GM19351 (cell line): ENCODE results near the gene NOC2L.
"Not testable (repeated sequence)": the region's sequence is repeated elsewhere in the genome, so short reads cannot be mapped to it uniquely, and the experiment has no call there.

Experiments
- ATAC-seq: cut with Tn5 transposase; IDR thresholded peaks from one replicate; pipeline ENCODE4 v1.9.1; 2021; ENCODE audit warnings: mild to moderate bottlenecking, moderate library complexity; ENCODE audit not compliant: unreplicated experiment

The NOC2L gene

GRCh38 chr1:994546-994945 lies 35.5 kb upstream of the NOC2L start:
- ATAC-seq: not testable (repeated sequence)

GRCh38 chr1:993379-993995 lies 34.4 kb upstream of the NOC2L start:
- no peak for ATAC-seq

- no peak for ATAC-seq
Observed at GRCh38 chr1:992362-992761, 33.3 kb upstream of the NOC2L start.

- ATAC-seq: no peak
Observed at GRCh38 chr1:991895-992294, 32.8 kb upstream of the NOC2L start.

GRCh38 chr1:991275-991674 lies 32.2 kb upstream of the NOC2L start:
- ATAC-seq: not testable (repeated sequence)

- not testable (repeated sequence) for ATAC-seq
Observed at GRCh38 chr1:988061-988460, 29.0 kb upstream of the NOC2L start.

GRCh38 chr1:985126-985525 lies 26.1 kb upstream of the NOC2L start:
- ATAC-seq: no peak

- ATAC-seq: no peak
Observed at GRCh38 chr1:984476-984814, 25.4 kb upstream of the NOC2L start.

GRCh38 chr1:983798-984475 lies 24.9 kb upstream of the NOC2L start:
- no peak for ATAC-seq

- no peak for ATAC-seq
Observed at GRCh38 chr1:982765-983436, 23.8 kb upstream of the NOC2L start.

- ATAC-seq: no peak
Observed at GRCh38 chr1:981955-982558, 23.0 kb upstream of the NOC2L start, which contains the start of gene PERM1. Gene PERM1 (minus strand): TSS chr1:982093. CDS start chr1:981029, 1,064 bp downstream.

- ATAC-seq: no peak
Observed at GRCh38 chr1:981491-981954, 22.5 kb upstream of the NOC2L start.

GRCh38 chr1:980602-981395 lies 21.7 kb upstream of the NOC2L start:
- no peak for ATAC-seq

- ATAC-seq: no peak
Observed at GRCh38 chr1:980137-980571, 21.1 kb upstream of the NOC2L start.

- ATAC-seq: no peak
Observed at GRCh38 chr1:979744-980072, 20.7 kb upstream of the NOC2L start.

GRCh38 chr1:978835-979743 lies 20.0 kb upstream of the NOC2L start:
- ATAC-seq: no peak

GRCh38 chr1:978069-978834 lies 19.2 kb upstream of the NOC2L start:
- no peak for ATAC-seq

- not testable (repeated sequence) for ATAC-seq
Observed at GRCh38 chr1:976791-977190, 17.7 kb upstream of the NOC2L start.
